ENCODE data around the gene DOCK3. TPM values are rescaled to one million over a fixed set of nuclear protein-coding genes. Genes with fewer than 3 reads are reported as not detected.
A peak's percentile ranks its signal among the peaks of the same experiment; 100 is the strongest.

DOCK3 gene
- total RNA-seq, 1 donor from 2014 or later: 2.7 TPM

- Histone ChIP-seq H3K27me3 (no peaks in the 10 kb centered on the region), H3K4me1 (no peaks in the 10 kb centered on the region), H3K36me3 (peaks cover 16% of the 10 kb centered on the region), H3K4me3 (no peak overlapping the region), H3K9me3 (no peaks in the 10 kb centered on the region), H3K27ac (no peak overlapping the region)
- no peak for TF ChIP-seq CTCF (IDR thresholded peaks at IDR 0.05)
- intact Hi-C loops (cut with DNase I): no loop called here
- ATAC-seq (no peak), DNase-seq (no peak)
Observed at GRCh38 chr3:50651920-50652529, 22.7 kb upstream of the DOCK3 start.

- Histone ChIP-seq H3K9me3 (no peaks in the 10 kb centered on the region), H3K27me3 (no peaks in the 10 kb centered on the region), H3K4me1 (no peaks in the 10 kb centered on the region), H3K4me3 (no peak overlapping the region), H3K27ac (no peak overlapping the region), H3K36me3 (peaks cover 9% of the 10 kb centered on the region)
- DNase-seq (peak; percentile 75), ATAC-seq (peak; percentile 79)
- peak; percentile 47 for TF ChIP-seq CTCF (IDR thresholded peaks at IDR 0.05)
- intact Hi-C loops (cut with DNase I): no loop called here
Observed at GRCh38 chr3:50652709-50653108, 22.0 kb upstream of the DOCK3 start.

- intact Hi-C loops (cut with DNase I): no loop called here
- Histone ChIP-seq H3K27me3 (no peaks in the 10 kb centered on the region), H3K36me3 (no peaks in the 10 kb centered on the region), H3K9me3 (no peaks in the 10 kb centered on the region), H3K4me1 (no peaks in the 10 kb centered on the region), H3K4me3 (no peak overlapping the region), H3K27ac (no peak overlapping the region)
- peak; percentile 32 for DNase-seq
- no peak for TF ChIP-seq CTCF (IDR thresholded peaks at IDR 0.05)
- ATAC-seq: no peak
Observed at GRCh38 chr3:50653937-50654595, 20.7 kb upstream of the DOCK3 start.

- TF ChIP-seq CTCF (IDR thresholded peaks at IDR 0.05): no peak
Observed at GRCh38 chr3:50655009-50655830, 19.5 kb upstream of the DOCK3 start.

GRCh38 chr3:50656417-50657195, 18.1 kb upstream of the DOCK3 start:
- intact Hi-C loops (cut with DNase I): no loop called here
- H3K9me3 ChIP-seq: no peaks in the 10 kb centered on the region
- TF ChIP-seq CTCF (IDR thresholded peaks at IDR 0.05): no peak
- ATAC-seq: no peak
- no peak overlapping the region for H3K27ac ChIP-seq
- DNase-seq: peak; percentile 34
- H3K36me3 ChIP-seq: no peaks in the 10 kb centered on the region
- H3K4me3 ChIP-seq: no peak overlapping the region
- H3K4me1 ChIP-seq: no peaks in the 10 kb centered on the region
- H3K27me3 ChIP-seq: no peaks in the 10 kb centered on the region

More at GRCh38 chr3:50655009-50655830, 19.5 kb upstream of the DOCK3 start:
- no peaks in the 10 kb centered on the region for H3K9me3 ChIP-seq
- H3K27me3 ChIP-seq: no peaks in the 10 kb centered on the region
- peak; percentile 34 for DNase-seq
- intact Hi-C loops (cut with DNase I): no loop called here
- H3K27ac ChIP-seq: no peak overlapping the region
- no peaks in the 10 kb centered on the region for H3K36me3 ChIP-seq
- ATAC-seq: no peak
- no peaks in the 10 kb centered on the region for H3K4me1 ChIP-seq
- no peak overlapping the region for H3K4me3 ChIP-seq
